HFF-Myc (cell line): Measurements from ENCODE around the gene BIK.

Source experiments
- DNase-seq: peaks from one replicate; pipeline ENCODE4 v3.0.0-alpha.2; 2011; ENCODE audit warnings: low read depth; ENCODE audit errors: extremely low read depth
- H3K4me3 ChIP-seq: replicated peaks from 2 replicates; pipeline ENCODE4 v1.5.1; 2011; ENCODE audit warnings: low read depth, mild to moderate bottlenecking, control low read depth, low read length
- TF ChIP-seq, protein P1 (sequence below): IDR thresholded peaks from 2 replicates; pipeline ENCODE4 v1.5.1; 2012; ENCODE audit warnings: mild to moderate bottlenecking, low read depth, low read length, control low read depth; ENCODE audit errors: missing control alignments

The BIK gene

DNA sequence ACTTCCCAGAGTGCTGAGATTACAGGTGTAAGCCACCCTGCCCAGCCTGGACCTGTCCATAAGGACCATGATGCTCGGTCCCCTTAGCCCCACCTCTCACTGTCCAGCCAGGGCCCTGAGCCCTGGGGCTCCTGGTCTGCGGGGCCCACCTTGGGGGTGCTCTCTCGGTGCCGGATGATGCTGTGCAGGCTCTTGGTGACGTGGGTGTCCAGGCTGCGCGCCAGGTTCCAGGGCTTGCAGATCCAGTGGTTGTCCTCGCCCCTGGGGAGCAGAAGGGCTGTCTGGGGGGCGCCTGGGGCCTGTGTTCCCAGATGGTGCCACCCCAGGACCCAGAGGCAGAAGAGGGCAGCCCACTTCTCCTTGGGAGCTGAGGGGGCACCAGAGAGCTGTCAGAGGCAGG, 63.0 kb downstream of the BIK start:
- DNase-seq = no peak
- TF ChIP-seq, protein P1, sequence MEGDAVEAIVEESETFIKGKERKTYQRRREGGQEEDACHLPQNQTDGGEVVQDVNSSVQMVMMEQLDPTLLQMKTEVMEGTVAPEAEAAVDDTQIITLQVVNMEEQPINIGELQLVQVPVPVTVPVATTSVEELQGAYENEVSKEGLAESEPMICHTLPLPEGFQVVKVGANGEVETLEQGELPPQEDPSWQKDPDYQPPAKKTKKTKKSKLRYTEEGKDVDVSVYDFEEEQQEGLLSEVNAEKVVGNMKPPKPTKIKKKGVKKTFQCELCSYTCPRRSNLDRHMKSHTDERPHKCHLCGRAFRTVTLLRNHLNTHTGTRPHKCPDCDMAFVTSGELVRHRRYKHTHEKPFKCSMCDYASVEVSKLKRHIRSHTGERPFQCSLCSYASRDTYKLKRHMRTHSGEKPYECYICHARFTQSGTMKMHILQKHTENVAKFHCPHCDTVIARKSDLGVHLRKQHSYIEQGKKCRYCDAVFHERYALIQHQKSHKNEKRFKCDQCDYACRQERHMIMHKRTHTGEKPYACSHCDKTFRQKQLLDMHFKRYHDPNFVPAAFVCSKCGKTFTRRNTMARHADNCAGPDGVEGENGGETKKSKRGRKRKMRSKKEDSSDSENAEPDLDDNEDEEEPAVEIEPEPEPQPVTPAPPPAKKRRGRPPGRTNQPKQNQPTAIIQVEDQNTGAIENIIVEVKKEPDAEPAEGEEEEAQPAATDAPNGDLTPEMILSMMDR = no peak
- no peak overlapping the region for H3K4me3 ChIP-seq

DNA sequence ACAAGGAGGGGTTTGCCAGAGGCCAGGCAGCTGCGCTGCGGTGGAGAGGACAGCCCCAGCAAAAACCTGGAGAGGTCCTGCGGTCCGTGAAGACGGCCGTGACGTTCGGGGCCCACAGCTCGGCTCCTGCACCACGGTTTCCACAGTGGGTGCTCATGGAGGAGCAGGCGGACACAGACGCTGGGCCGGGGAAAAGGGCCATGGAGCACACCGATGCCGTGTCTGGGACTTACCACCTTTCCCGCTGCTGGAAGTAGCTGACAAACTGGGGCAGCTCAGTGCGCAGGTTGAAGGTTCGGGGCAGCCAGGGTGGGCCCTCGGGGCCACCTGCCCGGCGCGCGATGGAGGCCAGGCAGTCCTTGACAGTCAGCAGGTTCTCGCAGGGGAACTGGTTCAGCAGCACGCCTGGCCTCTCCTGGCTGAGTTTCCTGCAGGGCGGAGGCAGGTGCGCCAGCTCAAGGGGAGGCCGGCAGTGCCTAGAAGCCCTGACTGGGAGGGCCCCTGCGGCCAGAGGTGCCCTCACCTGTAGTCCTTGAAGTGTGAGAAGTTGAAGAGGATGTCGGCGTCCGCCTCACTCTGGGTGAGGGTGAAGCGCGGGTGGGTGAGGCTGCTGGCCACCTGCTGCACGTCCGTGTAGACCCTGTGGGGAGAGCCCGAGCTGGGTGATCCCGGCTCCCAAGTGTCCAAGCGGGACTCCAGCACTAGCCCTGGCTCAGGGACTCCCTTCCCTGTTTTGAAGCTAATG, 63.6 kb downstream of the BIK start:
- H3K4me3 ChIP-seq = no peak overlapping the region
- DNase-seq = no peak
- TF ChIP-seq, protein P1 = no peak

DNA sequence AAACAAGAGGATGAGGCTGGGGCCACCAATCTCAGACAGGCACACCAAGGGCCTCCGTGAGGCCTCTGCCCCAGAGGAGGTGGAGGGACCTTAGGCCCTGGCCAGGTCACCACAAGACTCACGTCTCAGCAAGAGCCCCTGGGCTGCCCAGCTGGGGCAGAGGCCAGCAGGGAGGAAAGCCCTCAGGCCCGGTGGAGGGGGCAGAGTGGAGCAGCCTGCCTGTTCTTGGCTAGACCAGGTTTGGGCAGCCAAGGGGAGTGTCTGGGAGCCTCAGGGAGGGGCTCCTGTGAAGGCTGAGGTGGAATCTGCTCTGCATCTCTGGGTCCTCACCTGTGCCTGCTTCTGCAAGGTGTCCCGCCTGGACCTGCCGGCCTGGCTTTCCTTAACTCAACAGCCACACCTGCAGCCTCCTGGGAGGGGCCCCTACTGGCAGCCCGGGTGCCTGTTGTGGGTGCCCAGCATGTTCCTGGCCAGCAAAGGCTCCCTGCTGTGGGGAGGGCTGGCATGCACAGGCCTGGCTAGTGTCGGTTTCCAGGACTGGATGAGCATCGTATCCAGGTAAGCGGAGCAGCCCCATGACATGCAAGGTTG, 64.5 kb downstream of the BIK start:
- TF ChIP-seq, protein P1 = no peak
- DNase-seq = no peak
- H3K4me3 ChIP-seq = no peak overlapping the region

DNA sequence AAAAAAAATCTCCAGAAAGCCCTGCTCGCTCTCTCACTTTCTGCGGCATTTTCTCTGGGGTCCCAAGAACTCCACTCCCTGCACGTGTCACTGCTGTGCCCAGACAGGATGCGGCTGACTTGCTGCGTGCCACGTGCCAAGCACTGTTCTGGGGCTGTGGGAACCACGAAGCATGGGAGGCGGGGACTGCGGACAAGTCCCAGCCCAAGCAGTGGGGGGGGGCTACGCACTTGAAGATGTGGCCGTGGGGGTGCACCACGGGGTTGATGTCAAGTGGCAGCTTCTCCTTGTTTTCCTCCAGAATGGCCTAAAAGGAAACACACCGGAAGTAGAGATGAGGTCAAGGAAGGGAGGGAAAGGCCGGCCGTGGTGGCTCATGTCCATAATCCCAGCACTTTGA, 65.5 kb downstream of the BIK start:
- no peak for DNase-seq
- H3K4me3 ChIP-seq = no peak overlapping the region
- TF ChIP-seq, protein P1 = no peak

DNA sequence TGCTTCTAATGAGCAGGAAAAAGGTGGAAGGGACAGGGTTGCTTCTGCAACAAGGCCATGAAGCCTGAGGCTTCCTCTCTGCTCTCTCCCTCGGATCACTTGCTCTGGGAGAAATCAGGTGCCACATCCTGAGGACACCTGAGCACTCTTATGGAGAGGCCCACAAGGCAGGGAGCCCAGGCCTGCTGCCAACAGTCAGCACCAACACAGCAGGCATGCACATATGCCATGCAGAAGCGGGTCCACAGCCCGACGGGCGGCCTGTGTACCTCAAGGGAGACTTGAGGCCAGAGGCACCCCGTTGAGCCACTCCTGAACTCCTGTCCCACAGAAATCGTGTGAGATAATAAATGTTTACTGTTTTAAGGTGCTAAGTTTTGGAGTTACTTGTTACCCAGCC, 66.9 kb downstream of the BIK start:
- no peak for DNase-seq
- TF ChIP-seq, protein P1 = no peak
- no peak overlapping the region for H3K4me3 ChIP-seq
